ENCODE results near the gene STK25.

DNA sequence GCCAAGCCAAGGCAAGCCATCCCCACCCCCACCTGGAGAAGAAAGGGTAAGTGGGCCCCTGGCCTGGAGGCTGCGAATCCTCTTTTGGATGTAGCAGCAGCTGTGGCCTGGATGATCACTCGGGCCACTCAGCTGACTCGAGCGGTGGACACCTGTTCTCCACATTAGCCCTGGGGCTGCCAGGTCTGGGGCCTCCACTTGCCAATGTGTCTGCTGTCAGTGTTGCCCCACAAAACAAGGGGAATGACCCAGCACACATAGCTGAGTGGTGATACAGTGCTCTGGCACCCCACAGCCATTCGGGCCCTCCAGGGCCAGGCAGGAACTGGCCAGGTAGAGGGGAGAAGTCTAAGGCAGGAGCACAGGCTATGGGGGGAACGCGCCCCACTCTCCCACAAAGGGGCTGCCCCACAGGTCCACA is 2.6 kb downstream of the STK25 start:
- no peak for TF ChIP-seq CTCF (IDR thresholded peaks at IDR 0.05)
- TF ChIP-seq POLR2AphosphoS5 (IDR thresholded peaks at IDR 0.05; ENCODE audit: insufficient read depth in 1 of 2, low read depth in 1 of 2): no peak

All from vagina (tissue), 2 donors.